NOMO-1 treated with dmso at 0.1 percent for 144 hours (cell line): ENCODE data around the gene GLG1.
"Not testable (repeated sequence)": the region's sequence is repeated elsewhere in the genome, so short reads cannot be mapped to it uniquely, and the experiment has no call there.

Source experiments
- DNase-seq: peaks from one replicate; lab custom pipeline; 2025; ENCODE audit not compliant: unreplicated experiment; lab: John Stamatoyannopoulos, UW

Gene GLG1

GRCh38 chr16:74413485-74413884, 193.4 kb downstream of the GLG1 start:
- DNase-seq: not testable (repeated sequence)

GRCh38 chr16:74412775-74413390, 194.0 kb downstream of the GLG1 start:
- not testable (repeated sequence) for DNase-seq

GRCh38 chr16:74412138-74412774, 194.7 kb downstream of the GLG1 start:
- DNase-seq: not testable (repeated sequence)

GRCh38 chr16:74410981-74411380, 195.9 kb downstream of the GLG1 start:
- DNase-seq: not testable (repeated sequence)

- DNase-seq: not testable (repeated sequence)
Observed at GRCh38 chr16:74410057-74410957, 196.6 kb downstream of the GLG1 start.

- not testable (repeated sequence) for DNase-seq
Observed at GRCh38 chr16:74409185-74409981, 197.5 kb downstream of the GLG1 start.

GRCh38 chr16:74407362-74407705, 199.6 kb downstream of the GLG1 start:
- DNase-seq: not testable (repeated sequence)

- not testable (repeated sequence) for DNase-seq
Observed at GRCh38 chr16:74406600-74407361, 200.1 kb downstream of the GLG1 start.

- DNase-seq: not testable (repeated sequence)
Observed at GRCh38 chr16:74404148-74404933, 202.6 kb downstream of the GLG1 start.

- not testable (repeated sequence) for DNase-seq
Observed at GRCh38 chr16:74400238-74400637, 206.7 kb downstream of the GLG1 start.

- DNase-seq: not testable (repeated sequence)
Observed at GRCh38 chr16:74398212-74398895, 208.6 kb downstream of the GLG1 start.
